Heart right ventricle (tissue), 16 donors: Measurements from ENCODE around the gene SNAPC3. TPM values are rescaled to one million over a fixed set of nuclear protein-coding genes. Genes with fewer than 3 reads are reported as not detected.

ENCODE experiments used
- ATAC-seq, 8 donors: fragments of 200-7000 bp; cut with Tn5 transposase; one replicate each; pipeline ENCODE4 v1.9.1; 2020; ENCODE audit warnings: mild to moderate bottlenecking in 8 of 8, moderate library complexity in 8 of 8, moderate number of reproducible peaks in 1 of 8
- DNase-seq, 2 donors: peaks; one replicate each; pipeline ENCODE4 v3.0.0-alpha.2; 2020
- H3K27ac ChIP-seq, 10 donors: fragments of 200-600 bp; sonication (generic) in 2 of 10; one replicate each; pipeline versions ENCODE4 v1.5.0 to v1.8.0; 2020 to 2022; ENCODE audit warnings: mild to moderate bottlenecking in 3 of 10
- H3K27me3 ChIP-seq, 7 donors: fragments of 200-600 bp; one replicate each; pipeline ENCODE4 v1.8.0; 2021 to 2022; ENCODE audit warnings: mild to moderate bottlenecking in 2 of 7
- H3K36me3 ChIP-seq, 9 donors: fragments of 200-600 bp; sonication (generic) in 1 of 9; one replicate each; pipeline versions ENCODE4 v1.5.0 to v1.8.0; 2020 to 2022; ENCODE audit warnings: mild to moderate bottlenecking in 2 of 9
- H3K4me1 ChIP-seq, 9 donors: fragments of 200-600 bp; sonication (generic) in 1 of 9; one replicate each; pipeline versions ENCODE4 v1.5.0 to v1.8.0; 2020 to 2022; ENCODE audit warnings: mild to moderate bottlenecking in 4 of 9
- H3K4me3 ChIP-seq, 10 donors: fragments of 200-600 bp; sonication (generic) in 2 of 10; one replicate each; pipeline versions ENCODE4 v1.5.0 to v1.8.0; 2020 to 2022; ENCODE audit warnings: mild to moderate bottlenecking in 7 of 10, moderate library complexity in 2 of 10
- H3K9me3 ChIP-seq, 11 donors: fragments of 200-600 bp in 10 of 11; sonication (generic) in 2 of 11; one replicate each; pipeline versions ENCODE4 v1.5.0 to v1.8.0; 2013 to 2022; ENCODE audit warnings: mild to moderate bottlenecking in 2 of 11, control low read depth in 1 of 11, moderate library complexity in 1 of 11
- CTCF ChIP-seq, 9 donors: fragments of 200-600 bp; sonication (generic) in 2 of 9; IDR thresholded peaks; one replicate each; pipeline versions ENCODE4 v1.5.0 to v1.8.0; 2021 to 2022; ENCODE audit warnings: antibody characterized with exemption in 9 of 9, mild to moderate bottlenecking in 5 of 9, moderate library complexity in 1 of 9
- WGBS, 2 donors: extraction: QIAGEN DNeasy Blood & Tissue Kit; methylation state at CpG; one replicate each; pipeline ENCODE4 v1.1.7; 2013; ENCODE audit warnings: inconsistent platforms in 1 of 2; 5-methylcytosine and 5-hydroxymethylcytosine counted together
- intact Hi-C, 10 donors: fragments of 100-400 bp; cut with DNase I; formaldehyde crosslinking; loops; one replicate each; pipeline versions ENCODE4 v1.11.1 to v1.14.2; 2022
- polyA plus RNA-seq, 2 donors: library from polyadenylated mRNA; stranded (reverse); fragments of 200-250 nt; gene quantifications; one replicate each; pipeline ENCODE4 v1.2.3, GENCODE V29; 2013
- total RNA-seq, 10 donors: library from RNA; stranded (reverse); fragmentation: NEBNext Ultra II Directional in 3 of 10; extraction: Animal tissue kit (Norgen Biotek cat#: 25700) in 3 of 10; gene quantifications; one replicate each; pipeline versions ENCODE4 v1.2.1 to v1.2.4, GENCODE V29; 2021 to 2023
- donor health status: Arrhythmogenic right ventricular cardiomyopathy.
- donor health status: ischemic (EF 13 %, LVEDD 7.1; RV severe dilation, severe dysfunction).
- donor health status: healthy with polysubstance abuse.
- donor health status: DM: no; HTN: yes; CAD: no.
- donor health status: DM: no; HTN: no; CAD: no.
- donor health status: ischemic (EF 25% LVEDD 6.9; RV normal size, moderate dysfunction).
- donor health status: ischemic (EF 25% LVEDD 5.7; RV mildly dilated, moderate dysfunction).
- donor health status: healthy.
- donor health status: DM: yes; HTN: yes; CAD: no.
- donor health status: Ischemic cardiomyopathy.
- donor health status: ischemic (EF 35%, LVEDD 5.7; RV mildly dilated, moderate dysfunction).
- donor health status: nonischemic (EF 11% LVEDD 7.7; RV severe dilation, severe dysfunction).
- donor health status: DM: yes; HTN: yes; CAD: no.
- donor health status: PGD.
- donor health status: ischemic (EF 29% LVEDD 5.4; RV normal size, mild dysfunction).
- donor health status: nonischemic (EF 23%, LVEDD 6.1; RV moderate dilation, normal function).

Gene SNAPC3
- total and polyA plus RNA-seq, 12 donors = 10.2 to 41.8 (median 36.5) TPM

- no peaks in the 10 kb centered on the region for H3K36me3 ChIP-seq
- intact Hi-C loops = loop anchor here in 1 of 10 donors (10.0 kb wide), 1 partner anchor 54 kb away; no protein-coding TSS in a partner anchor
- ATAC-seq (no peak), DNase-seq (no peak)
- H3K4me3 ChIP-seq = no peak overlapping the region
- H3K9me3 ChIP-seq = no peaks in the 10 kb centered on the region
- TF ChIP-seq CTCF (IDR thresholded peaks at IDR 0.05) = no peak
- no peaks in the 10 kb centered on the region for H3K27me3 ChIP-seq
- H3K4me1 ChIP-seq = no peaks in the 10 kb centered on the region
- no peak overlapping the region for H3K27ac ChIP-seq
These were observed 33.5 kb upstream of the SNAPC3 start for GRCh38 chr9:15389173-15389572.

- no peak overlapping the region for H3K27ac ChIP-seq
- H3K36me3 ChIP-seq = no peaks in the 10 kb centered on the region
- no peaks in the 10 kb centered on the region for H3K4me1 ChIP-seq
- ATAC-seq = no peak
- no peak for DNase-seq
- no peaks in the 10 kb centered on the region for H3K27me3 ChIP-seq
- no peaks in the 10 kb centered on the region for H3K9me3 ChIP-seq
- no peak overlapping the region for H3K4me3 ChIP-seq
- intact Hi-C loops = loop anchor here in 2 of 10 donors (10.0 kb wide), 2 partner anchors 55 to 115 kb away; no protein-coding TSS in a partner anchor
- 93 to 96% methylated on average over 4 of the region's 4 CpGs for WGBS, 2 donors
- TF ChIP-seq CTCF (IDR thresholded peaks at IDR 0.05) = no peak
These were observed 33.0 kb upstream of the SNAPC3 start for GRCh38 chr9:15389631-15390030.

- no peak for TF ChIP-seq CTCF (IDR thresholded peaks at IDR 0.05)
- intact Hi-C loops = loop anchor here in 1 of 10 donors (10.0 kb wide), 1 partner anchor 115 kb away; no protein-coding TSS in a partner anchor
These were observed 32.5 kb upstream of the SNAPC3 start for GRCh38 chr9:15390201-15390600.

GRCh38 chr9:15392363-15392762, 30.3 kb upstream of the SNAPC3 start:
- no peak for DNase-seq
- Histone ChIP-seq H3K27me3 (no peaks in the 10 kb centered on the region), H3K4me1 (no peaks in the 10 kb centered on the region), H3K9me3 (no peaks in the 10 kb centered on the region), H3K4me3 (no peak overlapping the region), H3K27ac (no peak overlapping the region), H3K36me3 (no peaks in the 10 kb centered on the region)
- intact Hi-C loops = loop anchor here in 1 of 10 donors (10.0 kb wide), 1 partner anchor 118 kb away; no protein-coding TSS in a partner anchor
- 59 to 69% methylated on average over 5 of the region's 5 CpGs for WGBS, 2 donors
- ATAC-seq = no peak
- TF ChIP-seq CTCF (IDR thresholded peaks at IDR 0.05) = no peak

More at GRCh38 chr9:15390201-15390600, 32.5 kb upstream of the SNAPC3 start:
- H3K4me1 ChIP-seq = no peaks in the 10 kb centered on the region
- H3K27me3 ChIP-seq = no peaks in the 10 kb centered on the region
- ATAC-seq (no peak), DNase-seq (no peak)
- no peaks in the 10 kb centered on the region for H3K9me3 ChIP-seq
- WGBS, 2 donors = 95 to 98% methylated on average over 2 of the region's 2 CpGs
- H3K27ac ChIP-seq = no peak overlapping the region
- H3K36me3 ChIP-seq = no peaks in the 10 kb centered on the region
- no peak overlapping the region for H3K4me3 ChIP-seq
